ENCODE data around the gene NCOR1.
"Not testable (repeated sequence)": the region's sequence is repeated elsewhere in the genome, so short reads cannot be mapped to it uniquely, and the experiment has no call there.

DNA sequence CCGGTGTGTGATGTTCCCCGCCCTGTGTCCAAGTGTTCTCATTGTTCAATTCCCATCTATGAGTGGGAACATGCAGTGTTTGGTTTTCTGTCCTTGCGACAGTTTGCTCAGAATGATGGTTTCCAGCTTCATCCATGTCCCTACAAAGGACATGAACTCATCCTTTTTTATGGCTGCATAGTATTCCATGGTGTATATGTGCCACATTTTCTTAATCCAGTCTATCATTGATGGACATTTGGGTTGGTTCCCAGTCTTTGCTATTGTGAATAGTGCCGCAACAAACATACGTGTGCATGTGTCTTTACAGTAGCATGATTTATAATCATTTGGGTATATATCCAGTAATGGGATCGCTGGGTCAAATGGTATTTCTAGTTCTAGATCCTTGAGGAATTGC lies 63.0 kb downstream of the NCOR1 start:
- TF ChIP-seq, protein P1, sequence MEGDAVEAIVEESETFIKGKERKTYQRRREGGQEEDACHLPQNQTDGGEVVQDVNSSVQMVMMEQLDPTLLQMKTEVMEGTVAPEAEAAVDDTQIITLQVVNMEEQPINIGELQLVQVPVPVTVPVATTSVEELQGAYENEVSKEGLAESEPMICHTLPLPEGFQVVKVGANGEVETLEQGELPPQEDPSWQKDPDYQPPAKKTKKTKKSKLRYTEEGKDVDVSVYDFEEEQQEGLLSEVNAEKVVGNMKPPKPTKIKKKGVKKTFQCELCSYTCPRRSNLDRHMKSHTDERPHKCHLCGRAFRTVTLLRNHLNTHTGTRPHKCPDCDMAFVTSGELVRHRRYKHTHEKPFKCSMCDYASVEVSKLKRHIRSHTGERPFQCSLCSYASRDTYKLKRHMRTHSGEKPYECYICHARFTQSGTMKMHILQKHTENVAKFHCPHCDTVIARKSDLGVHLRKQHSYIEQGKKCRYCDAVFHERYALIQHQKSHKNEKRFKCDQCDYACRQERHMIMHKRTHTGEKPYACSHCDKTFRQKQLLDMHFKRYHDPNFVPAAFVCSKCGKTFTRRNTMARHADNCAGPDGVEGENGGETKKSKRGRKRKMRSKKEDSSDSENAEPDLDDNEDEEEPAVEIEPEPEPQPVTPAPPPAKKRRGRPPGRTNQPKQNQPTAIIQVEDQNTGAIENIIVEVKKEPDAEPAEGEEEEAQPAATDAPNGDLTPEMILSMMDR (IDR thresholded peaks at IDR 0.05): not testable (repeated sequence)
- TF ChIP-seq RAD21 (conservative IDR thresholded peaks at IDR 0.05 in 1 of 2, IDR thresholded peaks at IDR 0.05 in 1 of 2); ESRRA (IDR thresholded peaks at IDR 0.05; ENCODE audit: borderline replicate concordance, low read length); TFCP2L1 (CRISPR knock-in tag; IDR thresholded peaks at IDR 0.05); POLR2A (IDR thresholded peaks at IDR 0.05; ENCODE audit: low read length); GATA3 (IDR thresholded peaks at IDR 0.05; ENCODE audit: borderline replicate concordance); MAFK (IDR thresholded peaks at IDR 0.05; ENCODE audit: partially characterized antibody); NR3C1 (IDR thresholded peaks at IDR 0.05); JUN (IDR thresholded peaks at IDR 0.05): not testable (repeated sequence)
- TF ChIP-seq, protein P2, sequence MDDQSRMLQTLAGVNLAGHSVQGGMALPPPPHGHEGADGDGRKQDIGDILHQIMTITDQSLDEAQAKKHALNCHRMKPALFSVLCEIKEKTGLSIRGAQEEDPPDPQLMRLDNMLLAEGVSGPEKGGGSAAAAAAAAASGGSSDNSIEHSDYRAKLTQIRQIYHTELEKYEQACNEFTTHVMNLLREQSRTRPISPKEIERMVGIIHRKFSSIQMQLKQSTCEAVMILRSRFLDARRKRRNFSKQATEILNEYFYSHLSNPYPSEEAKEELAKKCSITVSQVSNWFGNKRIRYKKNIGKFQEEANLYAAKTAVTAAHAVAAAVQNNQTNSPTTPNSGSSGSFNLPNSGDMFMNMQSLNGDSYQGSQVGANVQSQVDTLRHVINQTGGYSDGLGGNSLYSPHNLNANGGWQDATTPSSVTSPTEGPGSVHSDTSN (IDR thresholded peaks at IDR 0.05): not testable (repeated sequence)
